ENCODE results near the gene PAPOLB. TPM values are rescaled to one million over a fixed set of nuclear protein-coding genes. Genes with fewer than 3 reads are reported as not detected.

PAPOLB gene
- total RNA-seq, 1 donor from 2014 or later = 0.05 TPM

DNA sequence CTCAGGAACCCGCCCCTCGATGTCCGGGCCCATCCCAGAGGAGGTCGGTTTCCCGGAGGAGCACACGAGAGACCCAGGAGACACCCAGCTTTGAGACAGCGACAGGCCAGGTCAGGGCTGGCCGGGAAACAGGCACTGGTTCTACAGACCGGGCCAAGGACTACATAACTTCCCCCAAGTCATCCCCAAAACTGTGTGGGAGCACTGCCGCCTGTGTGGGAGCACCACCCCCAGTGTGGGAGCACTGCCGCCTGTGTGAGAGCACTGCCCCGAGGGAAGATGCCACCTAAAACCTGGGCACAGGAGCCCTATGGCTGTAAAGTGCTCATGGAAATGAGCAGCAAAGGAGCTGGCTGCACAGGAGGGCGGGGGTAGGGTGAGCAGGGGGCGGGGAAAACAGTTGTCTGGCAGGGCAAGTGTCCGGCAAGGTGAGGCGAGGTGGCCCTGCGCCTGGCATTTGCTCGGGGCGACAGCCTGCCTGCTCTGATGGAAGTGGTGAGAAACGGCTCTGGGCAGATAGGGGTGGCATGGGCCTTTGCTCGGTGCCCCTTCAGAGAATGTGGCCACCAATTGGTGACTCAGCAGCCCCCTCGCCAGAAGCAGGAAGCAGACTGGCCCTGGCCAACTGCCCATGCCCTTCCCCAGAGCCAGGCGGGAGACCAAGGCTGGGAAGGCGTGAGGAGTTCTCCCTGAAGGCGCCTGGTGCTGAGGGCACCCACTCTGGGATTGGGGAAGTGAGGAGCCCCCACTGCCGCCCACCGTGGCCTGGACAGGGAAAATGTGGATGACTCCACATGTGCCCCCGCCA lies 26.2 kb downstream of the PAPOLB start:
- intact Hi-C loops (cut with micrococcal nuclease) = no loop called here
- no peak for DNase-seq

DNA sequence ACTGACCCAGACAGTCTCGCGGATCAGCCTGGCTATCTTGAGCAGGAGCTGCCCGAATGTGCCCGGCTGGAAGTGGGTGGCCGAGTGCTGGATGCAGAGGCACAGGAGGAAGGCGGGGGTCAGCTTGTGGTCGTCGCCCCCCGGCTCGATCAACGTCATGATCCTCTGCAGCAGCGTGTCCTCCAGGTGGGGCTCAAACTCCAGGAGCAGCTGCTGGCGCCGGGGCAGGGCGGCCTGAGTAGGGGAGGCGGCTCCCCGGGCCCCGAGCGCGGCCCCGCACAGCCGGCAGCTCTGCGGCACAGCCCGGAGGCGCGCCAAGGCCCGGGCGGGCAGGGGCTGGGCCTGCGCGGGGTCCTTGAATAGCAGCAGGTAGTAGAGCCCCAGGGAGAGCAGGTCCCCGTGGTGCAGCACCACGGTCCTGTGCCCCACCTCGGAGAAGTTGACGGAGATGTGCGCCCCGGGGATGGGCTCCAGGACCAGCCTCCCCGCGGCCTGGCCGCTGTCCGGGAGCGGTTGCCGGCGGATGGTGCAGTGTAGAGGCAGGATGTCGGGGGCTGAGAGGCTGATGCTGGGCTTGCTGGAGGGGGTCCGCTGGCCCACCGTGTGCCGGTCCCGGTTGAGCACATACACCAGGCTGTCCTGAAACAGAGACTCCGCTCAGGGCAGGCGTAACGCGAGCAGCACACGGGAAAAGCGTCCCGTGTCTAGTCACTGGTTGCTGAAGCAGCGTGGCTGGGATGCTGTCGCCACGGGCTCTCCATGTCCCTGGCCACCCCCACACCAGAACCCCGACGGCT lies 27.0 kb downstream of the PAPOLB start:
- intact Hi-C loops (cut with micrococcal nuclease) = no loop called here

More for the DNA sequence above, 26.2 kb downstream of the PAPOLB start:
- H3K4me1 ChIP-seq = peaks cover 13% of the 10 kb centered on the region
- no peak overlapping the region for H3K4me3 ChIP-seq
- H3K36me3 ChIP-seq = peaks cover 24% of the 10 kb centered on the region
- no peaks in the 10 kb centered on the region for H3K27me3 ChIP-seq (ENCODE audit: low read depth)
- H3K9me3 ChIP-seq (replicated peaks) = no peaks in the 10 kb centered on the region
- TF ChIP-seq, protein P1, sequence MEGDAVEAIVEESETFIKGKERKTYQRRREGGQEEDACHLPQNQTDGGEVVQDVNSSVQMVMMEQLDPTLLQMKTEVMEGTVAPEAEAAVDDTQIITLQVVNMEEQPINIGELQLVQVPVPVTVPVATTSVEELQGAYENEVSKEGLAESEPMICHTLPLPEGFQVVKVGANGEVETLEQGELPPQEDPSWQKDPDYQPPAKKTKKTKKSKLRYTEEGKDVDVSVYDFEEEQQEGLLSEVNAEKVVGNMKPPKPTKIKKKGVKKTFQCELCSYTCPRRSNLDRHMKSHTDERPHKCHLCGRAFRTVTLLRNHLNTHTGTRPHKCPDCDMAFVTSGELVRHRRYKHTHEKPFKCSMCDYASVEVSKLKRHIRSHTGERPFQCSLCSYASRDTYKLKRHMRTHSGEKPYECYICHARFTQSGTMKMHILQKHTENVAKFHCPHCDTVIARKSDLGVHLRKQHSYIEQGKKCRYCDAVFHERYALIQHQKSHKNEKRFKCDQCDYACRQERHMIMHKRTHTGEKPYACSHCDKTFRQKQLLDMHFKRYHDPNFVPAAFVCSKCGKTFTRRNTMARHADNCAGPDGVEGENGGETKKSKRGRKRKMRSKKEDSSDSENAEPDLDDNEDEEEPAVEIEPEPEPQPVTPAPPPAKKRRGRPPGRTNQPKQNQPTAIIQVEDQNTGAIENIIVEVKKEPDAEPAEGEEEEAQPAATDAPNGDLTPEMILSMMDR (IDR thresholded peaks at IDR 0.05; ENCODE audit: borderline replicate concordance) = no peak
- H3K27ac ChIP-seq (replicated peaks) = no peak overlapping the region

DNA sequence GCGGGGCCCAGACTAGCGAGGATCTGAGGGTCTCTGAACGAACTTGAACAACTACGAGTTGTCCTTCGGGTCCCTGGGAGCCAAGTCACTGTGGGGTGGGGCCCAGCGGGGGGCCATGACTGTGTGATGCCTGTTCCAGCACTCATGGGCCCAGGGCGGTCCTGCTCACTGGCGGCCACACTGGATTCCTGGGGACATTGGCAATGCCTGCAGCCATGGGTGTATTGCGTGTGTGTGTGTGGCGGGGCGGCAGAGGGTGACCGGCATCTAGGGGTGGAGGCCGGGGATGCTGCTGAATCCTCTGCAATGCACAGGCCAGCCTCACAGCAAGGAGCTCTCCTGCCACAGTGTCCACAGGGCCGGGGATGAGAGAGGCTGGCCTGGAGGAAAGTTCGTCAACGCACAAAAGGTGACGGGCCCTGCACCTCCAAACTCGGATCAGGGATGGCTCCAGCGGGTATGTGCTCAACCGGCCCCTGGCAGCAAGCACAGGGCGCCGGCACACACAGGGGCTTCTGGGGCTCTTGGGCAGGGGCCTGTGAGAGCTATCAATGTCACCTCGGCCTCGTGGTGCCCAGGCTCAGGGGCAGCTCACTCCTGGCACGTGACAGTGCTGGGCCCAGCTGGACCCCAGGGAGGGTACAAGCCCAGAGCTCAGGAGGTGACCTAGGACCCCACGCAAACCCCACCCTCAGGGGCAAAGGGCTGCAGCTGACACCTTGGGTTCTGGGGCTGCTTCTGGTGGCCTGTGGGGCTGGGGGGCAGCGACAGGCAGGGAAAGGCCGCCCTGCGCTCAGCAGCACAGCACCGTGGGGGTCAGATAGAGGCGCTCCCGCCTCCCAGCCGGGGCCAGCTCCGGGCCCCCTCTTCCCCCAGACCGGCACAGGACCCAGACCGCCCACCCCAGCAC lies 27.9 kb downstream of the PAPOLB start:
- H3K27ac ChIP-seq (replicated peaks) = no peak overlapping the region

More for the DNA sequence above, 27.0 kb downstream of the PAPOLB start:
- Histone ChIP-seq H3K27me3 (ENCODE audit: low read depth) (no peaks in the 10 kb centered on the region), H3K4me3 (no peak overlapping the region), H3K9me3 (replicated peaks) (no peaks in the 10 kb centered on the region), H3K27ac (replicated peaks) (no peak overlapping the region), H3K4me1 (peaks cover 13% of the 10 kb centered on the region), H3K36me3 (peaks cover 24% of the 10 kb centered on the region)
- DNase-seq = no peak
- TF ChIP-seq, protein P1 (IDR thresholded peaks at IDR 0.05; ENCODE audit: borderline replicate concordance) = no peak

DNA sequence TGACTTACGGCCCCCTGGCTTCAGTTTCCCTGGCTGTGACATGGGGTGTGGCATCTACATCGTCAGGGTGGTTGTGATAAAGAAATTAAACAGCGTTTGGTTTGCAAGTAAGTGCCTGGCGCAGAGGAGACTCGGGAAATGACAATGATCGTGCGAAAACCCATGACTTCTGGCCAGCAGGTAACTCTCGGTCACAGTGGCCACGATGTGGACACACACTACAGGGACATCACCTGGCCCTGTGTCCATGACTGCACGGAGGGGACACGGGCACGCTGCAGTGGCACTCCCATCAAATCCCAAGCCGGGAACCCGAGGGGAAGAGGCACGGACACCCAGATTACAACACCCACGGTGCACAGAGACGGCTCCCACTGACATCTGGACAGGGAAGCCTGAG lies 28.7 kb downstream of the PAPOLB start:
- TF ChIP-seq, protein P1 (IDR thresholded peaks at IDR 0.05; ENCODE audit: borderline replicate concordance) = no peak
- no peak overlapping the region for H3K4me3 ChIP-seq
- DNase-seq = no peak
- H3K27me3 ChIP-seq (ENCODE audit: low read depth) = no peaks in the 10 kb centered on the region
- H3K9me3 ChIP-seq (replicated peaks) = no peaks in the 10 kb centered on the region
- H3K36me3 ChIP-seq = peaks cover 24% of the 10 kb centered on the region
- no peak overlapping the region for H3K27ac ChIP-seq (replicated peaks)
- H3K4me1 ChIP-seq = peaks cover 14% of the 10 kb centered on the region
- intact Hi-C loops (cut with micrococcal nuclease) = no loop called here

More for the DNA sequence above, 27.9 kb downstream of the PAPOLB start:
- Histone ChIP-seq H3K4me1 (peaks cover 19% of the 10 kb centered on the region), H3K4me3 (no peak overlapping the region), H3K36me3 (peaks cover 24% of the 10 kb centered on the region), H3K9me3 (replicated peaks) (no peaks in the 10 kb centered on the region), H3K27me3 (ENCODE audit: low read depth) (no peaks in the 10 kb centered on the region)
- intact Hi-C loops (cut with micrococcal nuclease) = no loop called here
- TF ChIP-seq, protein P1 (IDR thresholded peaks at IDR 0.05; ENCODE audit: borderline replicate concordance) = no peak
- DNase-seq = no peak

DNA sequence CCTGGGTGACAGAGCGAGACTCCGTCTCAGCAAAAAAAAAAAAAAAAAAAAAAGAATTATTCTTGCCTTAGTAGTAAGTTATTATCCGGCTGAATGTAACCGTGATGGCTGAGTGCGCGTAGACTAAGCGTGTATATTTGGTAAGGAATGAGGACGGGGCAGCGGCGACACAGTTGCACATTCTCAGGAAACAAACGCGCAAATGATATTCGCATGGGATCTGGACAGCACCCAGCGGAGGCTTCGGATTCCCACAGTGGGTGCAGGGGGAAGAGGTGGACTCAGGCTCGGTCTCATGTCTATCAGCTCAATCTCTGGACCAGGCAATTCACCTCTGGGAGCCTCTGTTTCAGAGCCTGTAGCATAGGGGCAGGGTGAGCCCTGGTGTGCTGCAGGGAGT lies 29.1 kb downstream of the PAPOLB start:
- TF ChIP-seq, protein P1 (IDR thresholded peaks at IDR 0.05; ENCODE audit: borderline replicate concordance) = no peak
- H3K36me3 ChIP-seq = peaks cover 24% of the 10 kb centered on the region
- H3K27me3 ChIP-seq (ENCODE audit: low read depth) = no peaks in the 10 kb centered on the region
- H3K4me1 ChIP-seq = peaks cover 9% of the 10 kb centered on the region
- H3K4me3 ChIP-seq = no peak overlapping the region
- DNase-seq = no peak
- intact Hi-C loops (cut with micrococcal nuclease) = no loop called here
- H3K9me3 ChIP-seq (replicated peaks) = no peaks in the 10 kb centered on the region
- H3K27ac ChIP-seq (replicated peaks) = no peak overlapping the region

Measured in left ventricle myocardium inferior (tissue), 1 donor.